Activated CD8-positive, alpha-beta memory T cell treated with anti-CD3 and anti-CD28 coated beads, Interleukin-2, amount 50 U/mL, for 24 hours (primary cell): Measurements from ENCODE around the gene CROCC2.

Experiments used
- DNase-seq: peaks from one replicate; pipeline ENCODE4 v3.0.0-alpha.2; 2020; ENCODE audit errors: extremely low read depth

CROCC2 gene

DNA sequence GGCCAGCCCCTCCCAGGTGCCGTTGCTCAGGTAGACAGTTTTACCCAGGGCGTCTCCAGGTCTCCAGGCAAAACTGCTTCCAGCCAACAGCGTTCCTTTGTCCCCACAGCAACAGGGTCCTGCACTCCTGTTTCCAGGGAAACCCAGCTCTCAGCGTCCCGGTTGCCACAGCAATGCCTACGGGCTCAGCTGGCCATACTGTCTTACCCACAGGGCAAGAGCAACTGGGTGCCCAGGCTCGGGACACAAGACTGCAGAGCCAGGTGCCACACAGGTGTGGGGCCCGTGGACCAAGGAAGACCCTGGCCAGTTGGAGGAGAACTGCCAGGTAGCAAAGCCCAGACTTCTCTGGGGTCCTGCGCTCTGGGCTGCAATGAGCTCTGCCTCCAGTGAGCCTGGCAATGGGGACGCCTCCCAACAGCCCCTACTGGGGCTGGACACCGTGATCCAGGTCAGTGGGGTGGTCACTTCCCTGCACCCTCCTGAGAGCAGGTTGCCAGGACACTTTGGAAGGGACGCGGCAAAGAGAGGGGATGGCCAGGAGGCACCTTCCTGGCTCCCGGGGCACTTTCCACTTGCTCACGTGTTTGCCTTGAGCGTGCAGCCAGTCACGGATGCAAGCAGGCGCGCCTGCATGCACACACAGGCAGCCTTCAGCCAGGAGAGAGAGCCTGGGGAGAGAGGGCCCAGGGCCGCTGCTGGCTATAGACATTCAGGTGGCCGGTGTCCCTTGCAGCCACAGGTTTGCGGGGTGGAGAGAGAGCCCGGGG lies at the start of gene CROCC2:
Gene CROCC2, plus strand, starts transcription at position 196 of the 770 bp plus-strand sequence. Its CDS starts 178 bp downstream, at position 374.
- DNase-seq = no peak

DNA sequence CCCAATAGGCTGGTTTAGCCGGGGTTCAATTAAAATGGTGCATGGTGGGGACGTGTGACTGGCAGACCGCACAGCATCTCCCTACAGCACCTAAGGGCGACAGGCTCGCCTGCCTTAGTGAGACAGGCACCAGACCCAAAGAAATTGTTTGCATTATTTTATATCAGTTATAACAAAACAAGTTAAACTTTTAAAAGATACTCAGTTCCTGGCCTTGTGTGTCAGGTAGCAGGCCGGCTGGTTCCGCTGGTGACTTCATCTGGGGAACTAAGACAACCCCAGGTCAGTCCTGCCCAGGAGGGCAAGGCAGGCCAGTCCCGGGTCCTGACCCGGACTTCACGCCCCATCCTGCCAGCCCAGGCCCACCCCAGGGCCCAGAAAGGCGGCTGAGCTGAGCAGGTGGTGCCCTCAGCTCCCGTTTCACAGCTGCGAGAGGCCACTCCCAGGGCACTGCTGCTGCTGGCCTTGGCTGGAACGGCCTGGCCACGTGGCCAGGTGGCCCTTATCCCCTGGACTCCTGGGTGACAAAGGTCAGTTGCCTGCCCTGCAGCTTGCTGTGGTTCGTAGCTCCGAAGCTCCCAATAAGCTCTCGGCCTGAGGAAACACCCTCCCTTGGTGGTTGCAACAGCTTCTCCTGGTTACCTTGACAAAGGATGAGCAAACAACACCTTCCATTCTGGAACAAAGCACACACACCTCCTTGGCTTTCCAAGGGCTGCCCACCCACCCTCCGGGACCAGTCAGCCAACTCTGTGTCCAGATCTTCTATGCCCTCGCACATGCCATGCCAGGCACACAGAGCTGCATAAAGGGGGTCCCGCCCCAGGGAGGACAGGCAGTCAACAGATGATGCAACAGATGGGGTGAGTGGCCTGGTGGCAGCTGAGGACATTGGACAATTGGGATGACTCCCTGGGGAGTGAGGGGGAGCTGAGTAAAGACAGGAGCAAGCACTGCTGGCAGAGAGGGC lies 48.8 kb upstream of the CROCC2 start:
- DNase-seq = no peak

DNA sequence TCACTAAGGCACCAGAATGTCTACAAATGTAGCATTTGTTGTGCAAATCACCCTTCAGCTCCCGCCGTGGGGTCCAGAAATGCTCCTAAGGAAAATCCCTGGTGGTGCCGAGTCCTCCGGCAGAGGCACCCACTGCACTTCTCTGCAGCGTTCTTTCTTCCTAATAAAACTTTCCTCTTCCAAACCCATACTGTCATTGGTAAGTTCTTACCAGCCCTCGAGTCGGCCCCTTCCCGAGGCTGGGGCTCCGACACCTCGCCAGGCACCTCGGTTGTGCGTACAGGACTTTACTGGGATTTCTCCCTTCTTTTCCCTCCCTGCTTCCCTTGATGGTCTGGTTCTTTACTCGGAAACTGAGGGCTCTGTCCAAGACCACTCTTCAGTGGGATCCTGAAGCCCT lies 47.8 kb upstream of the CROCC2 start:
- no peak for DNase-seq

DNA sequence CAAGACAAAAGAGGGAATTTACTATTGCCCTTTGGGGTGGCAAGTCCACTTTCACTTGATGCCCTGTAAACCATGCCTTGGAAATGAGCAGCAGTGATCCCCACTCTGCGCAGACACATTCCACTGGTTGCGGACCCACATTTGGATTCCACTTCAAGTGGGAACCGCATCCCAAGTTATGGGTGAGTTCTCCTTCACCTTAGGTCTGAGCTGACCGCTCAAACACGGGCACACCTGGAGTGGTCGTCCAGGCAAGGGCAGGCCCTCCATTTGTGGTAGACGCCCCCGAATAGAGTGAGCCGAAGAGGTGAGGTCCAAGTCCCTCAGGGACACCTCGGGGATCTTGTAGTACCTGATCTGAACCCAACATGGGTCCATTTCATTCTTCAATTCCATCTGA lies 47.3 kb upstream of the CROCC2 start:
- no peak for DNase-seq

DNA sequence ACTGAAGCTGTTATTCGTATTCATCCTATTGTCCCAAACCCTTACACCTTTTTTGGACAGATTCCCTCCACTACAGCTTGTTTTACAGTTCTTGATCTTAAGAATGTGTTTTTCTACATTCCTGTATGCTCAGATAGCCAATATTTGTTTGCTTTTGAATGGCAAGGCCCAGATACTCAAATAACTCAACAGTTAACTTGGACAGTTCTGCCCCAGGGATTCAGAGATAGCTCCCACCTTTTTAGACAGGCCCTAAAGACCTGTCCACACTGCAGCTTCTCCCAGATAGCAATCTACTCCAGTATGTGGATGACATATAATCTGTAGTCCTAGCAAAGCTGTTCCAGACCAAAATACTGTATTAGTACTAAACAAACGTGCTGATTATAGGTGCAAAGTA lies 44.6 kb upstream of the CROCC2 start:
- no peak for DNase-seq

DNA sequence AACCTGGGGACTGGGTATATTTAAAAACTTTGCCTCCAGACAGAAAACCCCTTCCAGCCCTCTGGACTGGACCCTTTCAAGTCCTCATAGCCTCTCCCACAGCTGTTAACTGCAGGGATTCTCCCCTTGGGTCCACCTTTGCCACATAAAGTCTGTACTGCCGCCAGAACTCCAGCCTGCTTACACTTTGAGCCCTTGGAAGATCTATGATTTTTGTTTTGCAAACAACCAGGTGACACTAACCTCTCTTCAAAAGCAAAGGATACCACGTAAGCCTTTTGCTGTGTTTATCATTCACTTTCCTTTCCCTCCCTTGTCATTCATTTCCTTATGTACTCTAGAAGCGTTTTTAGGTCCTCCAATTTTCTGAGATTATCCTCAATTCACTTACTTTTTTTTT lies 41.7 kb upstream of the CROCC2 start:
- no peak for DNase-seq

DNA sequence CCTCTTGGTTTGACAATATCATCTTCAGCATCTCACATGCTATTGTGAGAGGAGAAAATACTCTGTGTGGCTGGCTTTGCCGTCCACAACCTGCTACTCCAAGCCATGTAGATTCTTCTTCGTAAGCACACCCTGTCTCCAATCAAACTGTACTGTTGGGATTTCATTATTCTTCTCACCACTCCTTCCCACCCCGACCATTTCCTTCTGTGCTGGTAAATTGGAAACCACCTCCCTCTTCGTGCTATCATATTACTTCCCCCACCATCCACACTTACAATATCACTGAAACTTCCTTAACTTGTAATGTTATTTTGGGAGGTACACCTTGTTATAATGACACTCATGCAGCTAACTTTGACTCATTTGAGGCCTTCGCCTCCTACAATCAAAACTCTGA lies 40.7 kb upstream of the CROCC2 start:
- DNase-seq = no peak

DNA sequence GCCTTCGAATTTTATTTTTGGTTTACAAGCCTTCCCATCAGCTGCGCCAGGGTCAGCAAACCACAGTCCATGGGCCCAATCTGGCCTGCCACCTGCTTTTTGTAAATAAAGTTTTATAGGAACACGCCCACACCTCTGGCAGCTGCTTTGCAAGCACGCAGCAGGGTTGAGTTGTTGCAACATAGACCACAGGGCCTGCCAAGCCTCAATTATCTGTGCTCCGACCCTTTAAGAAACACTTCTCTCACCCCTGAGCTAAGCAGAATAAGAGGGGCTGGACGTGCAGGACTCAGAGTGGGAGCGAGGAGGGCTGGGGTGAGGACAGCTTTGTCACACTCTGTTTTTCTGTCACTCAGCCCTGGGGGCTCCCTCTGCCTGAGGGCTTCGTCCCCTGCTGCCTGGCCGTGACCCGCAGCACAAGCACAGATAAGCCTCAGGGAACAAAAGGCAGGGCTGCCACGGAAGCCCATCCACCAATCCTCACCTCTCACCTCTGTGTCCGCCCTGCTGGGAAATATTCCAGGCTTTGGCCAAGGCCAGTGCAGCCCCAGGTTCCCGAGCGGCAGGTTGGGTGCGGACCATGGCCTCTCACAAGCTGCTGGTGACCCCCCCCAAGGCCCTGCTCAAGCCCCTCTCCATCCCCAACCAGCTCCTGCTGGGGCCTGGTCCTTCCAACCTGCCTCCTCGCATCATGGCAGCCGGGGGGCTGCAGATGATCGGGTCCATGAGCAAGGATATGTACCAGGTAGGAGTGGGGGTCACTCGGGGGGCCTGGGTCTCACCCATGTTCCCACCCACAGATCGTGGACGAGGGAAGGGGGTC lies 37.6 kb upstream of the CROCC2 start, which contains the start of gene AGXT:
Gene AGXT, plus strand, starts transcription at position 539 of the 823 bp plus-strand sequence. Its CDS starts 42 bp downstream, at position 581.
- no peak for DNase-seq

DNA sequence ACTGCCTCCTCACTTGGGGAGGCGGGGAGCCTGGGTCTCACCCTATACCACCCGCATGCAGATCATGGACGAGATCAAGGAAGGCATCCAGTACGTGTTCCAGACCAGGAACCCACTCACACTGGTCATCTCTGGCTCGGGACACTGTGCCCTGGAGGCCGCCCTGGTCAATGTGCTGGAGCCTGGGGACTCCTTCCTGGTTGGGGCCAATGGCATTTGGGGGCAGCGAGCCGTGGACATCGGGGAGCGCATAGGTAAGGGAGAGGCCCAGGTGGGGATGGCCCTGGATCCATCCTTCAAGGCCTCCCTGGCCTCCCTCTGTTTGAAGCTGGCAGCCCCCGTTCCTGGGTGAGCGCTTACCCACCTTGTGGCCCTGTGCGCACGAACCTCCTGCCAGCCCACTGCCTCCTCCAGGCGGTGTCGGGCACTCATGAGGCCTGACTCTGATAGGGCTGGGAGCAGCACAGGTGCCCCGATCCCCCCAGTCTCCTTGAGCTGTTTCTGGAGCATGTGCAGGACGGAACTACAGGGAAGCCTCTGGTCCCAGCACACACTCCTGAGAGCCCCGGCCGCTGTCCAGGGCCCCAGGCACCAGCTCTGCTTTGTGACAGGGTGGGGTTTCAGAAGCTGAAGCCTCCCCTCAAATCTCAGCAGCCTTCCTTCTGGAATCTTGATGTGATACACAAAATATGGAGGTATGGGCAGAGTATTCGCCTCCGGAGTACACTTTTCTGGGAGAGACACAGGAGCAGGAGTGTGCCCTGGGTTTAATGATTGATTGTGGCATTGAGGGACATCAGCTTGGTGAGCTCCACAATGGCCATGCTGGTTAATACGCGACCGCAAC lies 36.8 kb upstream of the CROCC2 start:
- DNase-seq = no peak

DNA sequence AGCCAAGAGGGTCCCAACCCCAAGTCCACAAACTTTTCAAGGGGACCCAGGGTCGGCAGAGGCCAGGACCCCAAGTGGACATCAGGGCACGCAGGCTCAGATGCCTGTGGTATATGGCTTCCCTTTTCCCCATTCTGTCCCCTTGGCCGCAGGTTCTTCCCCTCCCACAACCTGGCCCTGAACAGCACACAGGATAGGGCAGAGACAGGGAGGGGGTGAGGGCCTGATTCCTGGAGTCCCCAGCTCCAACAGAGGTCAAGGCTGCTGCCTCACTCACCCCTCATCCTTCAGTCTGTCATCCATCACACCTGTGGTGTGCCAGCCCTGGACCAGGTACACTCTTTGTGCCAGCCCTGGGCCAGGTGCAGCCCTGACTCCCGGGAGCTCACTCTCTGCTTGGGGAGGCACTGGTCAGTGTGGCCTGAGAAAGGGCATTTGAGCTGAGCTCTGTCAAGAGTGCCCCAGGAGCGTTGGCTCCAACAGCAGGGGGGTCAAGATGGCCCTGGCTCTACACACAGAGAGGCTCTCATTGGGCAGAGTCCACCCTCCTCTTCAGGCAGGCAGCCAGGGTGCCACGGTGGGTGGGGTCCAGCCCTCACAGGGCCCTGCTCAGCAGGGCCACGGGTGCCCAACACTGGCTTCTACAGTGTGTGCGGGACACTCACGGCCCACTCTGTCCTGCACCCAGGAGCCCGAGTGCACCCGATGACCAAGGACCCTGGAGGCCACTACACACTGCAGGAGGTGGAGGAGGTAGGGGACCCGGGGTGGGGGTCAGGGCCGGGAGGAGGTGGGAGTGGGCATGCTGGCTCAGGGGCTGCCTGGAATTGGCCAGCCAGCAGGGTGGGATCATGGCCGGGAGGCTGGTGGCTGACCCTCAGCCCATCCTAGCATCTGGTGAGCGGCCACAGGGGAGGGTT lies 35.9 kb upstream of the CROCC2 start:
- DNase-seq = no peak

DNA sequence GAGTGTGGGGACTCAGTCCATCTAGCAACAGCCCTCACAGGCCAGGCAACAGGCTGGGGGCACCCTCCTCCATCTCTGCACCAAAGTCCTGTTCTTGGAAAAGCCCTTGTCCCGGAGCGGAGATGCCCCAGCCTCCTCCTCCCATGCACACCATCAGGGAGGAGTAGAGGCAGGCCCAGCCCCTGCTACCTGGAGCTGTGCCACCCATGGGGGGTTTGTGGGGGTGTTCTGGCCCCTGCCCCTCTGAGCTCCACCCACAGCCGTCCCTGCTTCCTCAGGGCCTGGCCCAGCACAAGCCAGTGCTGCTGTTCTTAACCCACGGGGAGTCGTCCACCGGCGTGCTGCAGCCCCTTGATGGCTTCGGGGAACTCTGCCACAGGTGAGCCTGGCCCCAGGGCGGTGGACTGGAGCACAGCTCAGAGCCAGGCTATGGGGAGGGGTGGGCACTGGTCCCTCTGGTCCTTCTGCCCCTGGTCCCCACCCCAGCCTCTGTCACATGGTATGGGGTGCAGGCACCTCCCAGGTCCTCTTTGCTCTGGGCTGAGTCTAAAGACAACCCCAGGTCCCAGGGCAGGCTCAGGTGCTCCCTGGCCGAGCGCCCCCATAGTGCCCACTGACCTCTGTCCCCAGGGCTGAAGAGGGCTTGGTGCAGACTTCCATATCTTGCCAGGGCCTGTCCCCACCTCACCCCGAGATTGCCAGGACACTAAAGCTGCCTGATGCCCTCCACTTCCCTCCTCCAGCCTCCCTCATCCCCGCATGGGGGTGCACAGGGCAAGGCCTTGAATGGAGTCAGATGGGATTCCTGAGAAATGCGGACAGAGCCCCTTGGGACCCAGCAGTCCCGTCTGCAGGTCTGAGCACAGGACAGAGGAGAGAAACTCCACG lies 34.8 kb upstream of the CROCC2 start:
- no peak for DNase-seq

DNA sequence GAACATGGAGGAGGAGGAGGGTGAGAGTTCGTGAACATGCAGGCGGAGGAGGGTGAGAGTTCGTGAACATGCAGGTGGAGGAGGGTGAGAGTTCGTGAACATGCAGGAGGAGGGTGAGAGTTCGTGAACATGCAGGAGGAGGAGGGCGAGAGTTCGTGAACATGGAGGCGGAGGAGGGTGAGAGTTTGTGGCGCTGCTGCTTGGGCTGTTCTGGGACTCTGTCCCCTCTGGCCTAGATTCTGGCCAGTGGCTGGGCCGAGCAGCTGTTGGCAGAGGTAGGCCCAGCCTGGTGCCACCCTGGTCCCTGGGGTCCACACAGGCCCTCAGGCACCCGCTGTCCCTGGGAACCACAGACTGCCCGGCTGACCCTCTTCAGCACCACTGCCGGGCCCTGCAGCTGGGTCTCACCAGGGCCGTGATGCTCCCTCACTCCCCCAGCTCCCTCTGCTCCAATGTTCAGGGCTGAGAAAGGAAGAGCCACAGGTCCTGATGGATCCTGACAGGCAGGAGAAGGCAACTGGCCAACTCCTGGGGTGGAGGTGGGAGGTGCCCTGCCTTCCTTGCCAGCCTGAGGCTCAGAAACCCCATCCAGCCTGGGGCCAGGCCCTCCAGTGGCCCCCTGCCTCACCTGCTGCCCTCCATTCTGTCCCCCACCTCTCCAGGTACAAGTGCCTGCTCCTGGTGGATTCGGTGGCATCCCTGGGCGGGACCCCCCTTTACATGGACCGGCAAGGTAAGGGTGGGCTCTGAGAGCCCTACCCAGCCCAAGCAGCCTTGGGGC lies 33.6 kb upstream of the CROCC2 start:
- DNase-seq = no peak

DNA sequence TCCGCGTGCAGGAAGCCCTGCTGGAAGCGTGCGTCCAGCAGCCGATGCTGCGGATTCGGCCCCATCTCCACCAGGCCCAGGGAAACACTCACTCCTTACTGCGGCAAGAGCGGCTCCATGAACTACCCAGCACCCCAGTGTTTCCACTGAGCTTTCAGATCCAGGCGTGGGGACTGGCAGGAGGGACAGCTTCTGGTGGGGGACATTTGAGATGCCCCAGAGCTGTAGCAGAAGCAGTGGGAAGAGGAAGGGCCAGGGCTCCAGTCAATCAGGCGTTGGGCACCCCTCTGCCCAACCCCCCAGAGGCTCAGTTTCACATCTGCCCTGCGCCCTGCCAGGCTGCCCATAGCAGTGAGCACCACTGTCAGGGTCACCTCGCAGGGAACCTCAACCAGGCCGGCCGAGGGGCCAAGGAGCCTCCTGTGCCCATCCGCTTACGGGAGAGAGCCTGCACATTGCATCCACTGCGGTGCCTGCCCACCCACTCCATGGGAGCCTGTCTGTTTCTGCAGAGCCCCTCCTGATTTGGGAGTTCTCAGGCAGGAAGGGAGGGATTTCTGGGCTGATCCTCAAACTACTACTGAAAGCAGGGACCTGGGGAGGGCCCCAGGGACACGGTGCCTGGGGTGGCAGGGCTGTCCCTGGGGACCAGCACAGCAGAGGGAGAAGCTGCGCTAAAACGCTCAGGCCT lies 32.9 kb upstream of the CROCC2 start:
- DNase-seq = no peak

DNA sequence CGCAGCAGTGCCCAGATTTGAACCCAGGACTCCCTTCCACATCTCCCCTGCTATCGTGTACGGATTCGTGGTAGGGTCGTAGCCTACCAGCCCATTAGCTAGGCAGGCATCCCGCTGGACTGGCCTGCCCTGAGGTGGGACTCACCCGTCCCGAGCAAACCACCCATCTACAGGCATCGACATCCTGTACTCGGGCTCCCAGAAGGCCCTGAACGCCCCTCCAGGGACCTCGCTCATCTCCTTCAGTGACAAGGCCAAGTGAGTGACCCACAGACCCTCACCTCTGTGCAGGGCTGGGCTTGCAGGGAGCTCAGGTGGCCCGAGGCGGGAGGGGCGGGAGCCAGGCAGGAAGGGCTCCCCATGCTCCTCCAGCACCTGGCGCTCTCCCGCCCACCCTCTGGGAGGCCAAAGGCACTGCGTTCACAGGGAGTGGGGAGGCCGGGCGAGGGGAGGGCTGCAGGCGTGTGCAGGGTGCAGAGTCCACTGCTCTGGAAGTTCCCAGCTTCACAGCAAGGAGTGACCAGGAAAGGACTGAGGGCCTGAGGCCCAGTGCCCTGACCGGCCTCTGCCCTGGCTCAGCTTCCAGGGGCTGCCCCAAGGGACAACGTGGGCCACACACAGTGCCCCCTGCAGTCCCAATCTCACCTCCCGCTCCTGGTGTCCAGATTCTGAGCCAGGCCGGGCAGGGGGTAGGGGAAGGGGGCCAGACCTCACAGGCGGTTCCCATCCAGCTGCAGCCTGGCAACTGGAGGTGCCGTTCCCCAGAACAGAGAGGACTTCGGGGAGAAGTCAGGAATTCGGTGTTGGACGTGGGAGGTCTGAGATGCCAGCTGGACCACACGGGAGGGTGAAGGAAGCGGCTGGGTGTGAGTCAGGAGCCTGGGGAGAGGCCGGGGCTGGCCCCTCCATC lies 32.1 kb upstream of the CROCC2 start:
- no peak for DNase-seq

DNA sequence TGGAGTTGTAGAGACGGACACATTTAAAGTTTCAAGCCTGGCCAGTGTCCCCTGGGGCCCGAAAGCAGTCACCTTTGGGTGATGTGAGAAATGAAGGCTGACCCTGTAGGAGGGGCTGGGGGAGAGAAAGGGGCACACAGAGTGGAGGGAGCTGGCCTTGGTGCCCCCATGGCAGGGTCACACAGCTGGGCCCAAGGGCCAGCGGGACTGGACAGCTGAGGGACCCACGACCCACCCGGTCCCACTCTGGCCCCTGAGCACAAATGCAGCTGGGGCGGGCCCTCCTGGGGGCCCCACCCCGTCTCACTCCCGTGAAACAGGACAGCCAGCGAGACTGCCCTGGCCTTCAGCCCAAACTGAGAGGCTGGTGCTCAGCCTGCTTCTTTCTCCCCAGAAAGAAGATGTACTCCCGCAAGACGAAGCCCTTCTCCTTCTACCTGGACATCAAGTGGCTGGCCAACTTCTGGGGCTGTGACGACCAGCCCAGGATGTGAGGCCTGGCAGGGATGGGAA lies 31.4 kb upstream of the CROCC2 start:
- DNase-seq = no peak
